IgD-negative memory B cell (primary cell): ENCODE measurements around the gene PTPRM. TPM values are rescaled to one million over a fixed set of nuclear protein-coding genes. Genes with fewer than 3 reads are reported as not detected.
"Not testable (repeated sequence)": the region's sequence is repeated elsewhere in the genome, so short reads cannot be mapped to it uniquely, and the experiment has no call there.

Experiments
- H3K27ac Mint-ChIP-seq, 3 donors: one replicate each; pipeline ENCODE4 v1.8.0; 2020 to 2022; ENCODE audit warnings: mild to moderate bottlenecking in 3 of 3, mixed read lengths in 3 of 3, moderate library complexity in 1 of 3
- H3K27me3 Mint-ChIP-seq: one replicate; pipeline ENCODE4 v1.8.0; 2021; ENCODE audit warnings: mixed read lengths
- H3K36me3 Mint-ChIP-seq: one replicate; pipeline ENCODE4 v1.8.0; 2020; ENCODE audit warnings: mild to moderate bottlenecking, mixed read lengths
- H3K4me1 Mint-ChIP-seq, 3 donors: one replicate each; pipeline ENCODE4 v1.8.0; 2020 to 2022; ENCODE audit warnings: mixed read lengths in 3 of 3, mild to moderate bottlenecking in 1 of 3
- H3K4me3 Mint-ChIP-seq, 4 donors: one replicate each; pipeline ENCODE4 v1.8.0; 2020 to 2022; ENCODE audit warnings: mild to moderate bottlenecking in 4 of 4, mixed read lengths in 4 of 4, moderate library complexity in 3 of 4
- H3K9me3 Mint-ChIP-seq, 3 donors: one replicate each; pipeline ENCODE4 v1.8.0; 2020 to 2021; ENCODE audit warnings: mixed read lengths in 3 of 3, mild to moderate bottlenecking in 1 of 3
- polyA plus RNA-seq: library from polyadenylated mRNA; unstranded; fragments of 300-500 nt; fragmentation: Illumina TruSeq; gene quantifications from one replicate; pipeline ENCODE4 v1.2.3, GENCODE V29; 2021

Gene PTPRM
- polyA plus RNA-seq, 1 donor from 2014 or later = 0.61 TPM

DNA sequence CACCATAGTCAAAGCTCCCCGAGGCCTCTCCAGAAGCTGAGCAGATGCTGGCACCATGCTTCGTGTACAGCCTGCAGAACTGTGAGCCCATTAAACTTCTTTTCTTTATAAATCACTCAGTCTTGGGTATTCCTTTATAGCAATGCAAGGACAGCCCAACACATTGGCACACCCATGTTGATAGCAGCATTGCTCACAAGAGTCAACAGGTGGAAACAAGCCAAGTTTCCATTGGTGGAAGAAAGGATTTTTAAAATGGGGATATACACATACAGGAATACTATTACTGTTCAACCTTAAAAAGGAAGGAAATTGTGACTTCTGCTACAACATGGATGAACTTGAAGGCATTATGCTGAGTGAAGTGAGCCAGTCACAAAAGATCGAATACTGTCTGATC lies 855.3 kb downstream of the PTPRM start:
- H3K4me3 Mint-ChIP-seq = no peak overlapping the region
- H3K36me3 Mint-ChIP-seq = no peaks in the 10 kb centered on the region
- no peaks in the 10 kb centered on the region for H3K4me1 Mint-ChIP-seq
- no peaks in the 10 kb centered on the region for H3K27me3 Mint-ChIP-seq
- no peaks in the 10 kb centered on the region for H3K9me3 Mint-ChIP-seq
- no peak overlapping the region for H3K27ac Mint-ChIP-seq

- H3K4me1 Mint-ChIP-seq = no peaks in the 10 kb centered on the region
- H3K9me3 Mint-ChIP-seq = no peaks in the 10 kb centered on the region
- H3K27me3 Mint-ChIP-seq = no peaks in the 10 kb centered on the region
- H3K27ac Mint-ChIP-seq = no peak overlapping the region
- H3K36me3 Mint-ChIP-seq = no peaks in the 10 kb centered on the region
- H3K4me3 Mint-ChIP-seq = no peak overlapping the region
Observed at GRCh38 chr18:8423051-8423557, 856.0 kb downstream of the PTPRM start.

DNA sequence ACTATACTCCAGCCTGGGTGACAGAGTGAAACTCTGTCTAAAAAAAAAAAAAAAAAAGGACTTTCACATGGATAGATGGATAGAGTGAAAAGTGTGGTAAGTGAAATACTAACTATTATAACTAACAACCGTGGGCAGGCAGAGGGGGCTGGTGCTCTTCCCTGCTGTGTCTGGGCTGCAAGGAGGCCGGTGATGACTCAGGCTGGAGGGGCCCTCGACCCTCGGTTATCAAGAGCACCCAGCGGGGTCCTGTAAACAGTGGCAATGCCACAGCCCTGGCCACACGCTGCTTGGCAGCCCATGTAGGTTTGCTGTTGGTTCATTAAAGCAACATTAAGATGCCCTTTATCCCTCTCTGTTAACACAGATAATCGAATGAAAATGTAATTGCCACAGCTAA lies 857.4 kb downstream of the PTPRM start:
- no peaks in the 10 kb centered on the region for H3K36me3 Mint-ChIP-seq
- no peak overlapping the region for H3K4me3 Mint-ChIP-seq
- H3K9me3 Mint-ChIP-seq = no peaks in the 10 kb centered on the region
- H3K27me3 Mint-ChIP-seq = no peaks in the 10 kb centered on the region
- H3K27ac Mint-ChIP-seq = no peak overlapping the region
- H3K4me1 Mint-ChIP-seq = no peaks in the 10 kb centered on the region

GRCh38 chr18:8424917-8425725 lies 858.0 kb downstream of the PTPRM start:
- H3K4me3 Mint-ChIP-seq = no peak overlapping the region
- no peaks in the 10 kb centered on the region for H3K27me3 Mint-ChIP-seq
- H3K4me1 Mint-ChIP-seq = no peaks in the 10 kb centered on the region
- no peaks in the 10 kb centered on the region for H3K36me3 Mint-ChIP-seq
- H3K9me3 Mint-ChIP-seq = no peaks in the 10 kb centered on the region
- no peak overlapping the region for H3K27ac Mint-ChIP-seq

DNA sequence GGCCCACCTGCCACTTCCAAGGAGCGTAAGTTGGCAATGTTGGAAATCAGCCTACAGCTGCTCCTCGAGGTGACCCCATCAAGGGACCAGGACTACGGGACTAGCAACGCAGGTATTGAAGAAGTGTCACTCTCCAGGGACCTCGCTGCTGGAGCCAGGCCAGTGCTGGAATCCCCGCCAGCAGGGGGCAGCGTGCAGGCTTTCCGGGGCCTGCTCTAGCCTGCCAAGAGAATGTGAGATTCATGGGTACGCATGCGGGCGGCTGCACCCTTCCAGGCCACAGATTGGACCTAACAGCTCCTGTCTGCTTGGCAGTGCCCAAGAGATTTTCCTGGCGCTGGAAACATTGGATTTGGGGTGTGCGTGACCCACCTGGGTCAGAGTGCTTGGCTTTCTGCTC lies 859.3 kb downstream of the PTPRM start:
- Mint-ChIP-seq H3K4me1 (no peaks in the 10 kb centered on the region), H3K9me3 (no peaks in the 10 kb centered on the region), H3K4me3 (no peak overlapping the region), H3K27me3 (peaks cover 2% of the 10 kb centered on the region), H3K36me3 (no peaks in the 10 kb centered on the region), H3K27ac (no peak overlapping the region)

GRCh38 chr18:8427339-8427738 lies 860.2 kb downstream of the PTPRM start:
- H3K27me3 Mint-ChIP-seq = peaks cover 2% of the 10 kb centered on the region
- H3K36me3 Mint-ChIP-seq = no peaks in the 10 kb centered on the region

DNA sequence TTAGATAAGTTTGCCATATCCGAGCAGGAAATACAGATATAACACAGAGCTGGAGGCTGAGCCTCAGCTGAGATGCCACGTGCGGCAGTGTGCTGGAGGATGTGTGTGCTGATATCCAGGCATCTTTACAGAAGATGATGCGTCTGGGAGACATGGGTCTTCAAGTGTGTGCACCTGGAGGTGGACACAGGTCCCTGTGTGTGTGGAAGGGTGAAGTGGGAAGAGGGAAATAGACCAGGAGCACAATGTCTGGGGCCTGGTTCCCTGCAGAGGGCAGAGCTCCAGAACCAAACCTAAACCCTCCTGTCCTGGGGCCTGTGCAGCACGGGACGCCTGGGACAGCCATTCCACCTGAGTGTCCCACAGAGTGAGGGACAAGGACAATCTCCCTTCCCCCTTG lies 861.8 kb downstream of the PTPRM start:
- Mint-ChIP-seq H3K27me3 (peaks cover 2% of the 10 kb centered on the region), H3K27ac (no peak overlapping the region), H3K9me3 (no peaks in the 10 kb centered on the region), H3K36me3 (no peaks in the 10 kb centered on the region), H3K4me1 (no peaks in the 10 kb centered on the region), H3K4me3 (no peak overlapping the region)

More at GRCh38 chr18:8427339-8427738, 860.2 kb downstream of the PTPRM start:
- no peaks in the 10 kb centered on the region for H3K4me1 Mint-ChIP-seq
- no peaks in the 10 kb centered on the region for H3K9me3 Mint-ChIP-seq
- H3K27ac Mint-ChIP-seq = no peak overlapping the region
- H3K4me3 Mint-ChIP-seq = no peak overlapping the region

DNA sequence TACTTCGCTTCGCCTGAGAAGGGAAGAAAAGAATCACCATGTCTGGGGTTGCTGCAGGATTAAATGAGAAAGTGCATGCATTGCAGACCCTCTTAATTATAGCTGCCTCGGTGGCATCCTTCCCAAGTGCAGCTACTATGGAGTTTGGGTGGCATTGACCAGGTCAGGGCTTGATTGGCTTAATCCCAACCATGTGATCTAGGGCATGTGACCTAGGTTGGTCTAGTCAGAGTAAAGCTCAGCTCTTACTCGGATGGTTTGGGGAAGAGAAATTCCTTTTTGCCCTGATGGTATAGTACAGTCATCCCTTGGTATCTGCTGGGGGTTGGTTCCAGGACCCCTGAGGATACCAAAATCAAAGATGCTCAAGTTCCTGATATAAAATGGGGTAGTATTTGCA lies 863.9 kb downstream of the PTPRM start:
- no peaks in the 10 kb centered on the region for H3K36me3 Mint-ChIP-seq
- peaks cover 2% of the 10 kb centered on the region for H3K27me3 Mint-ChIP-seq
- no peak overlapping the region for H3K27ac Mint-ChIP-seq
- peaks cover 0 to 2% (median 0%) of the 10 kb centered on the region in 3 donors for H3K9me3 Mint-ChIP-seq
- H3K4me3 Mint-ChIP-seq = no peak overlapping the region
- no peaks in the 10 kb centered on the region for H3K4me1 Mint-ChIP-seq

DNA sequence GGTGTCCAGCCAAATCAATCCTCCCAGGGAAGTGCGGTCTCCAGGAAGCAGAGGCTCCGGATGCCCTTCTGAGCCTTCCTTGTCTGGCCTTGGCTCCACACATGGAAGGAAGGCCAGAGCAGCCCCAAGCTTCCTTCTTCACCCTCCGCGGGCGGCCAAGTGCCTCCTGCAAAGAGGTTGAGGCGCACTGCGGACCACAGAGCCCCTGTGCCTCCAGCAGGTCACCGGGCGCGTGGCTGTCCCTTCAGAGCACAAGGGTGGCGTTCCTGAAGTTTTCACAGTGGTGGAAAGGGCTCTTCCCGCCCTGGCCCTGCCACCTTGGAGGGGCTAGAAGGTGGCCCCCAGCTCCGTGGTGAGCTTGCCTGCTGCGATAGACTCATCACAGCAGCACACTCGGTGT lies 866.2 kb downstream of the PTPRM start:
- H3K36me3 Mint-ChIP-seq = no peaks in the 10 kb centered on the region
- H3K27me3 Mint-ChIP-seq = peaks cover 5% of the 10 kb centered on the region
- H3K4me1 Mint-ChIP-seq = no peaks in the 10 kb centered on the region
- H3K4me3 Mint-ChIP-seq = no peak overlapping the region
- no peak overlapping the region for H3K27ac Mint-ChIP-seq
- H3K9me3 Mint-ChIP-seq = peaks cover 0 to 2% (median 0%) of the 10 kb centered on the region in 3 donors

- H3K4me3 Mint-ChIP-seq = no peak overlapping the region
- peaks cover 0 to 2% (median 0%) of the 10 kb centered on the region in 3 donors for H3K9me3 Mint-ChIP-seq
- no peaks in the 10 kb centered on the region for H3K36me3 Mint-ChIP-seq
- H3K27ac Mint-ChIP-seq = no peak overlapping the region
- peaks cover 5% of the 10 kb centered on the region for H3K27me3 Mint-ChIP-seq
- no peaks in the 10 kb centered on the region for H3K4me1 Mint-ChIP-seq
Observed at GRCh38 chr18:8433771-8434170, 866.7 kb downstream of the PTPRM start.

DNA sequence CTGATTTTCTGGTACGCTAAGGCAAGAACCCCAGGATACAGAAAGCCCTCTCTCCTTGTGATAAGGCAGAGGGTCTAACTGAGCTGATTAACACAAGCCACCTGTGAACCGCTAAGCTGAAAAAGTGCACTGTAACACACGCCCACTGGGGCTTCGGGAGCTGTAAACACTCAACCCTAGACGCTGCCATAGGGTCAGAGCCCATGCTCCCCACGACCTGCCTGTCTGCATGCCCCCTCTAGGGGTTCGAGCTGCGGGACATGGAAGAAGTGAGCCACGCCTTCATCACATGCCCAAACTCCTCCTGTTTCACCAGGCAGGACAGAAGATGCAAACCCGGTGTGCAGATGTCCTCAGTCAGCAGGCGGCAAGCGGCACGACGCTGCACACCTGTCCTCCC lies 868.3 kb downstream of the PTPRM start:
- Mint-ChIP-seq H3K4me3 (no peak overlapping the region), H3K9me3 (peaks cover 2 to 6% (median 5%) of the 10 kb centered on the region in 3 donors), H3K27ac (no peak overlapping the region), H3K27me3 (peaks cover 5% of the 10 kb centered on the region), H3K4me1 (no peaks in the 10 kb centered on the region), H3K36me3 (no peaks in the 10 kb centered on the region)

GRCh38 chr18:8439055-8439454 lies 871.9 kb downstream of the PTPRM start:
- no peak overlapping the region for H3K27ac Mint-ChIP-seq
- H3K36me3 Mint-ChIP-seq = no peaks in the 10 kb centered on the region
- H3K27me3 Mint-ChIP-seq = peaks cover 3% of the 10 kb centered on the region
- H3K4me1 Mint-ChIP-seq = no peaks in the 10 kb centered on the region
- H3K9me3 Mint-ChIP-seq = peaks cover 2 to 6% (median 5%) of the 10 kb centered on the region in 3 donors
- no peak overlapping the region for H3K4me3 Mint-ChIP-seq

DNA sequence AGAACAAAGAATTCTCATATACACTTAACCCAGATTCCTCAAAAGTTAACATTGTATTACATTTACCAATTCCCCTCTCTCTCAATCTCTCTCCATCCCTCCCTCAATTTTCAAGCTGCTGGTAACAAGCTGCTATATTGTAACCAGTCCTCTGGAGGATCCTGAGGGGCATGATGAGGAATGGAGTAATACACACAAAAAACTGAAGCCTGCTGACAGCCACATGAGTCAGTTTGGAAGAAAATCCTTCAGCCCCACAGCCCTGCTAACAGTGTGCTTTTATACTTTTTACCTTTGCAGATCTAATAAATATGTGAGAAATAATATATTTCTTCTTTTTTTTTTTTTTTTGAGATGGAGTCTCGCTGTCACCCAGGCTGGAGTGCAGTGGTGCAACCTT lies 876.4 kb downstream of the PTPRM start:
- H3K27me3 Mint-ChIP-seq = peaks cover 2% of the 10 kb centered on the region
- no peak overlapping the region for H3K27ac Mint-ChIP-seq
- no peaks in the 10 kb centered on the region for H3K4me1 Mint-ChIP-seq
- H3K4me3 Mint-ChIP-seq = no peak overlapping the region
- H3K36me3 Mint-ChIP-seq = peaks cover 2% of the 10 kb centered on the region
- H3K9me3 Mint-ChIP-seq = peaks cover 3 to 6% (median 5%) of the 10 kb centered on the region in 3 donors

DNA sequence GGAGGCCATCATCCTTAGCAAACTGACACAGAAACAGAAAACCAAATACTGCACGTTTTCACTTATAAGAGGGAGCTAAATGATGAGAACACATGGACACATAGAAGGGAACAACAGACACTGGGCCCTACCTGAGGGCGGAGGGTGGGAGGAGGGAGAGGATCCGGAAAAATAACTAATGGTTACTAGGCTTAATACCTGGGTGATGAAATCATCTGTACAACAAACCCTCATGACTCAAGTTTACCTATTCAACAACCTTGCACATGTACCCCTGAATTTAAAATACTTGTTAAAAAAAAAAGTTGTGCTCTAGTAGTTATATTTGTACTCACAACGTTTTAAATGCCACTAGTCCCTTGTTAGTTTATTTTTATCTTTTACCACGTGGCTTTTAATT lies 879.8 kb downstream of the PTPRM start:
- not testable (repeated sequence) for H3K36me3 Mint-ChIP-seq, H3K4me3 Mint-ChIP-seq, H3K27ac Mint-ChIP-seq, H3K9me3 Mint-ChIP-seq, H3K27me3 Mint-ChIP-seq, H3K4me1 Mint-ChIP-seq

DNA sequence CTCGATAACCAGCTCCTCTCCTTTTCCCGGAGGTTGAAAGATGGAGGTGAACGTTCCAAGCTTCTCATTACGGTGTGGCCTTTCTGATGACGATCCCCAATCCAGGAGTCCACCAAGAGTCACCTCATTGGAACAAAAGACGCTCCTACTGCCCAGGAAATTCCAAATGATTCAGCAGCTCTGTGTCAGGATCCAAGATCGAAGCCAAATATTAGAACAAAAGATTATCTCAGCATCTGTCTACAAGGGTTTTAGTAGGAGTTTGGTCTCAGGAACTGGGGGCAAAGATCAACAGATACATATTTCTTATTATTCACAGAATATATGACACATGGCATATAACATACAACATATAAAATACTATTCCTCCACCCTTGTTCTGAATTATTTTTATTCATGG lies 881.0 kb downstream of the PTPRM start:
- H3K9me3 Mint-ChIP-seq = peaks cover 0 to 3% (median 0%) of the 10 kb centered on the region in 3 donors
- H3K4me1 Mint-ChIP-seq = peaks cover 0 to 2% (median 0%) of the 10 kb centered on the region in 3 donors
- peaks cover 2% of the 10 kb centered on the region for H3K36me3 Mint-ChIP-seq
- H3K27me3 Mint-ChIP-seq = peaks cover 2% of the 10 kb centered on the region
- H3K27ac Mint-ChIP-seq = no peak overlapping the region
- no peak overlapping the region for H3K4me3 Mint-ChIP-seq

GRCh38 chr18:8450013-8450412 lies 882.9 kb downstream of the PTPRM start:
- no peak overlapping the region for H3K27ac Mint-ChIP-seq
- no peak overlapping the region for H3K4me3 Mint-ChIP-seq
- peaks cover 0 to 2% (median 0%) of the 10 kb centered on the region in 3 donors for H3K4me1 Mint-ChIP-seq
- H3K27me3 Mint-ChIP-seq = peaks cover 2% of the 10 kb centered on the region
- peaks cover 0 to 3% (median 0%) of the 10 kb centered on the region in 3 donors for H3K9me3 Mint-ChIP-seq
- H3K36me3 Mint-ChIP-seq = peaks cover 2% of the 10 kb centered on the region
